Muscle of leg (tissue), 16 donors: ENCODE data around the gene SLC35F1. TPM values are rescaled to one million over a fixed set of nuclear protein-coding genes. Genes with fewer than 3 reads are reported as not detected.
A peak's percentile ranks its signal among the peaks of the same experiment; 100 is the strongest.
"Not testable (repeated sequence)": the region's sequence is repeated elsewhere in the genome, so short reads cannot be mapped to it uniquely, and the experiment has no call there.

Experiments
- DNase-seq: peaks from one replicate; pipeline ENCODE4 v3.0.0; 2013
- H3K27ac ChIP-seq: one replicate; pipeline ENCODE4 v1.5.1; 2013; ENCODE audit warnings: mild to moderate bottlenecking, low read length, control low read depth
- H3K27me3 ChIP-seq: one replicate; pipeline ENCODE4 v1.6.1; 2013; ENCODE audit warnings: low read length; ENCODE audit not compliant: control insufficient read depth, insufficient read depth
- H3K36me3 ChIP-seq: one replicate; pipeline ENCODE4 v1.6.1; 2013; ENCODE audit warnings: low read length; ENCODE audit not compliant: control insufficient read depth, insufficient read depth
- H3K4me1 ChIP-seq: one replicate; pipeline ENCODE4 v1.6.1; 2013; ENCODE audit warnings: low read length; ENCODE audit not compliant: control insufficient read depth, insufficient read depth
- H3K4me3 ChIP-seq: one replicate; pipeline ENCODE4 v1.5.1; 2013; ENCODE audit warnings: low read length, control low read depth
- H3K9me3 ChIP-seq: replicated peaks from 2 replicates; pipeline ENCODE4 v1.6.1; 2013; ENCODE audit warnings: low read depth, low read length; ENCODE audit not compliant: control insufficient read depth
- WGBS: methylation state at CpG from one replicate; pipeline ENCODE4 v1.1.5; 2013; ENCODE audit warnings: missing lambda C conversion rate; ENCODE audit not compliant: insufficient coverage; 5-methylcytosine and 5-hydroxymethylcytosine counted together
- long read RNA-seq, 11 donors: transcript quantifications; one replicate each; lab custom pipeline, GENCODE V29; 2026
- polyA plus RNA-seq, 8 donors: library from polyadenylated mRNA; unstranded; fragments of 120-200 nt; gene quantifications; one replicate each; pipeline versions ENCODE4 v1.2.1 to v1.2.3, GENCODE V29; 2013; ENCODE audit warnings: inconsistent platforms in 1 of 8, low replicate concordance in 1 of 8; ENCODE audit not compliant: insufficient read length in 8 of 8, insufficient read depth in 1 of 8
- total RNA-seq: library from RNA; stranded (reverse); fragments of 120-200 nt; gene quantifications from one replicate; pipeline ENCODE4 v1.2.4, GENCODE V29; 2013

Gene SLC35F1
- total RNA-seq (1.9 TPM), polyA plus RNA-seq (1 to 10 TPM; 1.5 to 6.2 (median 2.1) TPM)
- long read RNA-seq, donor 1, full-length matches to known transcripts = 1 of 1 reads
- long read RNA-seq, donor 1, partial matches to known transcripts = 0 of 1 reads
- long read RNA-seq, donor 1, other reads (novel, unspliced or antisense) = 0 of 1 reads
- long read RNA-seq, donor 2 = 0 reads
- long read RNA-seq, donor 3 = 0 reads
- long read RNA-seq, donor 4 = 0 reads
- long read RNA-seq, donor 5 = 0 reads
- long read RNA-seq, donor 6, full-length matches to known transcripts = 1 of 1 reads
- long read RNA-seq, donor 6, partial matches to known transcripts = 0 of 1 reads
- long read RNA-seq, donor 6, other reads (novel, unspliced or antisense) = 0 of 1 reads
- long read RNA-seq, donor 7 = 0 reads
- long read RNA-seq, donor 8, full-length matches to known transcripts = 2 of 2 reads
- long read RNA-seq, donor 8, partial matches to known transcripts = 0 of 2 reads
- long read RNA-seq, donor 8, other reads (novel, unspliced or antisense) = 0 of 2 reads
- long read RNA-seq, donor 9 = 0 reads
- long read RNA-seq, donor 10 = 0 reads
- long read RNA-seq, donor 11 = 0 reads

- H3K27me3 ChIP-seq = peaks cover 29% of the 10 kb centered on the region
- H3K4me3 ChIP-seq = peak within 1 kb of the TSS; percentile 56
- H3K27ac ChIP-seq = no peak within 1 kb of the TSS
- no peaks in the 10 kb centered on the region for H3K36me3 ChIP-seq
- DNase-seq = peak; percentile 49
- WGBS = under 1% methylated on average over 82 of the region's 82 CpGs
- H3K9me3 ChIP-seq = no peaks in the 10 kb centered on the region
- H3K4me1 ChIP-seq = peaks cover 9% of the 10 kb centered on the region
Measured at GRCh38 chr6:117906958-117907600, at the start of gene SLC35F1. SLC35F1 (plus strand) TSS chr6:117907264.

DNA sequence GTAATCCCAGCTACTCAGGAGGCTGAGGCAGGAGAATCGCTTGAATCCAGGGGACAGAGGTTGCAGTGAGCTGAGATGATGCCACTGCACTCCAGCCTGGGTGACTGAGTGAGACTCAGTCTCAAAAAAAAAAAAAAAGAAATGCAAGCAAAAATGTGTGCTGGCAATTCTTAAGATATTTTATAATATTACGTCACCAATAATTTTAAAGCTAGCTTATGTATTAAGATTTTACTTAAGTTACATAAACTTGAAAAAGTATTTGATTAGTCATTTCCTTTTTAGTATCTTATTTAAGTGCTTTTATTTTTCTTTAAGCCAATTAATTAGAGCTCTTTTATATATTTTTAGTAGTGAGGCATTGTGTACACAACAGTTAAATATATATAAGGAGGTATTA, 48.5 kb upstream of the SLC35F1 start:
- not testable (repeated sequence) for H3K27ac ChIP-seq, H3K4me1 ChIP-seq, H3K4me3 ChIP-seq, H3K27me3 ChIP-seq, H3K9me3 ChIP-seq, DNase-seq, H3K36me3 ChIP-seq
- no CpG with 5 or more reads among the region's 2 CpGs for WGBS

DNA sequence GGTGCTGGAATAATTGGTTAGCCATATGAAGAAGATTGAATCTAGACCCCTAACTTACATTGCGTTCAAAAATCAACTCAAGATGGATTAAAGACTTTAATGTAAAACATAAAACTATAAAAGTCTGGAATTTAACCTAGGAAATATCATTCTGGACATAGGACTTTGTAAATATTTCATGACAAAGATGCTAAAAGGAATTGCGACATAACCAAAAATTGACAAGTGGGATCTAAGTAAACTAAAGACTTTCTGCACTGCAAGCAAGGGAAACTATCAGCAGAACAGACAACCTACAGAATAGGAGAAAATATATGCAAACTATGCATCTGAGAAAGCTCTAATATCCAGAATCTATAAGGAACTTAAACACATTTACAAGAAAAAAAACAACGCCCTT, 45.5 kb upstream of the SLC35F1 start:
- no peaks in the 10 kb centered on the region for H3K27me3 ChIP-seq
- H3K4me1 ChIP-seq = no peaks in the 10 kb centered on the region
- H3K36me3 ChIP-seq = no peaks in the 10 kb centered on the region
- no peaks in the 10 kb centered on the region for H3K9me3 ChIP-seq
- no peak overlapping the region for H3K4me3 ChIP-seq
- no CpG with 5 or more reads among the region's 3 CpGs for WGBS
- no peak for DNase-seq
- H3K27ac ChIP-seq = no peak overlapping the region

DNA sequence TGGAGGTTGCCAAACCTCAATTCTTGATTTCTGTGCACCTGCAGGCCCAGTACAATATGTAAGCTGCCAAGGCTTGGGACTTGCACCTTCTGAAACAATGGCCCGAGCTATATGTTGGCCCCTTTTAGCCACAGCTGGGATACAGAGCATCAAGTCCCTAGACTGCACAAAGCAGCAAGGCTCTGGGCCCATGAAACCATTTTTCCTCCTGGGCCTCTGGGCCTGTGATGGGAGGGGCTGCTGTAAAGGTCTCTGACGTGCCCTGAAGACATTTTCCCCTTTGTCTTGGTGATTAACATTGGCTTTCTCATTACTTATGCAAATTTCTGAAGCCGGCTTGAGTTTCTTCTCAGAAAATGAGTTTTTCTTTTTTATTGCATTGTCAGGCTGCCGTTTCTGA, 40.5 kb upstream of the SLC35F1 start:
- WGBS = no CpG with 5 or more reads among the region's 4 CpGs
- H3K9me3 ChIP-seq = no peaks in the 10 kb centered on the region
- no peak overlapping the region for H3K4me3 ChIP-seq
- no peaks in the 10 kb centered on the region for H3K36me3 ChIP-seq
- no peaks in the 10 kb centered on the region for H3K27me3 ChIP-seq
- H3K4me1 ChIP-seq = no peaks in the 10 kb centered on the region
- no peak for DNase-seq
- H3K27ac ChIP-seq = no peak overlapping the region

DNA sequence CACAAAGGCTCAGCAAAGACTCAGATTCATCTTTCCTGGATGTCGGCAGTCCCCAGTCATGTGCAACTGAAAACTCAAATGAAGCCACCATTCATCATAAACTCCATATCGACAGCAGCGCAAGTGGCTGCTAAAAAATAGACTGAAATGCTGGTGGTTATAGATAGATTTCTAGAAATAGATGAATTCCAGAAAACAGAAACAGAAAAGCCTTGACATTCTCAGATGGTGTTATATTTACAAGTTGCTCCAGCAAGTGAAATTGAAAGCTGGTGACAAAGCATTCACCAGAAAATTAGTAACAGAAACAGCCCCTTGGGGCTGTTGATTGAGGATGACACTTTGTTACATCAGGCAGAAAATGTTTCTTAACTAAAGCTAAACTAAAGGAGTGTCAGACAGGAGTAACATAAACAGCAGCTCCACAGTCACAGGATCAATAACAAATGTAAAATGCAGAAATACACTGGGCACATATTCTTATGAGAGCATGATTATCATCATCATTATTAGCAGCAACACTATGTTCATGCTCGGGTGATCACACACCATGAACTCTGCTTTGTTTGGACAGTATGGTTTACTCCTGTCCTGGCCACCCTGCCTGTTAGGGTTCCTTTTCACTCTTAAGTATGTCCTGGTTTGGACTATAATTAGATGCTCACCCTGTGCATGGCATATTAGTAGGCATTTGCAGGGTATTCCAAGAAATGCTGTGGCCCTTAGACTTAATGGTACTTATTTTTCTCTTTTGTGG, 36.4 kb upstream of the SLC35F1 start:
- H3K36me3 ChIP-seq = no peaks in the 10 kb centered on the region
- no peaks in the 10 kb centered on the region for H3K27me3 ChIP-seq
- no peak overlapping the region for H3K27ac ChIP-seq
- H3K4me1 ChIP-seq = no peaks in the 10 kb centered on the region
- DNase-seq = no peak
- no peaks in the 10 kb centered on the region for H3K9me3 ChIP-seq
- no CpG with 5 or more reads among the region's 4 CpGs for WGBS
- no peak overlapping the region for H3K4me3 ChIP-seq

- DNase-seq = no peak
- WGBS = no CpG with 5 or more reads among the region's 1 CpG
- no peaks in the 10 kb centered on the region for H3K27me3 ChIP-seq
- H3K27ac ChIP-seq = no peak overlapping the region
- H3K4me3 ChIP-seq = no peak overlapping the region
- H3K36me3 ChIP-seq = no peaks in the 10 kb centered on the region
- H3K4me1 ChIP-seq = no peaks in the 10 kb centered on the region
- no peaks in the 10 kb centered on the region for H3K9me3 ChIP-seq
Measured at GRCh38 chr6:117880824-117881223, 26.2 kb upstream of the SLC35F1 start.

DNA sequence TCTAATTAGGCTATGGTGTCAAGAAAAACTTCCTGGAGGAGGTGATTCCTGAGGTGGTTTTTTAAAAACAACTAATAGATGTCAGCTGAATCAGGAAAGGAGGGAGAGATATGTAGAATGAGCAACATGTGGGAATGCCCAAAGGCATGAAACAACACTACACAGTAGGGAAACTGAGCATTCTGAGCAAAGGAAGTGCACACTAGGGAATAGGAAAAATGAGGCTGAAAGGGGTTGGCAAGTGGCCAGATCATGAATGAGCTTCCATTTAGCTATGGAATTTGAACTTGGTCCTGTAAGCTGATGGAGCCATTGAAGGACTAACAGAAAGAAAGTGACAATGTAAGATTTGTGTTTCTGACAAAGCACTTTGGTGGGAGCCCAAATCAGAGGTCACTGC, 16.9 kb upstream of the SLC35F1 start:
- H3K4me3 ChIP-seq = no peak overlapping the region
- no peak overlapping the region for H3K27ac ChIP-seq
- no peaks in the 10 kb centered on the region for H3K27me3 ChIP-seq
- no peaks in the 10 kb centered on the region for H3K36me3 ChIP-seq
- H3K9me3 ChIP-seq = no peaks in the 10 kb centered on the region
- DNase-seq = peak; percentile 3
- no peaks in the 10 kb centered on the region for H3K4me1 ChIP-seq

- Histone ChIP-seq H3K9me3 (no peaks in the 10 kb centered on the region), H3K36me3 (no peaks in the 10 kb centered on the region), H3K27me3 (peaks cover 29% of the 10 kb centered on the region), H3K4me1 (peaks cover 9% of the 10 kb centered on the region), H3K4me3 (peak overlapping the region; percentile 56), H3K27ac (no peak overlapping the region)
- DNase-seq = no peak
- 0% methylated on average over 7 of the region's 14 CpGs for WGBS
Measured at GRCh38 chr6:117906507-117906957, 532 bp upstream of the SLC35F1 start.

DNA sequence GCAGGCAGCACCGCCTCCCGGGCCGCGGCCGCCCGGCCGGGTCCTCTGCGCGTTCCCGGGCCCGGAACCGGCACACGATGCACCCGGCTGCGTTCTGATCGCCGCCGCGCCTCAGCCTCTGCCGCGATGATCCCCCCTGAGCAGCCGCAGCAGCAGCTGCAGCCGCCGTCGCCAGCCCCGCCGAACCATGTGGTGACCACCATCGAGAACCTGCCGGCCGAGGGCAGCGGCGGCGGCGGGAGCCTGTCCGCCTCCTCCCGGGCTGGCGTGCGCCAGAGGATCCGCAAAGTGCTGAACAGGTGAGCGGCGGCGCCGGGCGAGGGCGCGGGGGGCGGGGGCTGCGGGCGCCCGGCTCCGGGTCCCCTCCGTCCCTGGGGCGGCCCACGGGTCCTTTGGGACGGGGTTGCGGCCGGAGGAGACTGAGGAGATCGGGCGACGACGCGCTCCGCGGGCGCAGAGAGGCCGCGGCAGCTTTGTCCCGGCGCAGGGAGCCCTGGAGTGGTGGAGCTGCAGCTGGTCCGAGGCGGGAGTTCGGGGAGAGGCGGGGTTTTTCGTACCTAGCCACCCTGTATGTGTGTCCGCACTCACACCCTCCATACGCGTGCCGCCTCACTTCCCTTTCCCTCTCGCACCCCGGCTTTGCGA, 659 bp downstream of the SLC35F1 start:
- Histone ChIP-seq H3K27ac (no peak overlapping the region), H3K4me1 (peaks cover 9% of the 10 kb centered on the region), H3K36me3 (no peaks in the 10 kb centered on the region), H3K4me3 (peak overlapping the region; percentile 40), H3K27me3 (peaks cover 29% of the 10 kb centered on the region), H3K9me3 (no peaks in the 10 kb centered on the region)
- WGBS = under 1% methylated on average over 72 of the region's 81 CpGs
- DNase-seq = peak; percentile 8
